Forelimb muscle (tissue), 1 donor: ENCODE measurements around the gene GCSAM. TPM values are rescaled to one million over a fixed set of nuclear protein-coding genes. Genes with fewer than 3 reads are reported as not detected.
"Not testable (repeated sequence)": the region's sequence is repeated elsewhere in the genome, so short reads cannot be mapped to it uniquely, and the experiment has no call there.

Source experiments
- DNase-seq: peaks from one replicate; pipeline ENCODE4 v3.0.0-alpha.2; 2013; ENCODE audit warnings: low read depth
- polyA plus RNA-seq: library from polyadenylated mRNA; unstranded; fragments of 120-200 nt; gene quantifications from one replicate; pipeline ENCODE4 v1.2.1, GENCODE V29; 2013; ENCODE audit not compliant: insufficient read length

Gene GCSAM
- polyA plus RNA-seq, 1 donor: 1.0 TPM

GRCh38 chr3:112074006-112074405 is 59.0 kb downstream of the GCSAM start:
- DNase-seq: no peak

- not testable (repeated sequence) for DNase-seq
These were observed 60.5 kb downstream of the GCSAM start for GRCh38 chr3:112072387-112073060.

Other genes starting within 250 kb of the GCSAM start
- gene ABHD10, start 154.2 kb downstream of the GCSAM start, polyA plus RNA-seq: 22.6 TPM
- 3.4 TPM for gene TAGLN3, start 134.3 kb downstream of the GCSAM start, polyA plus RNA-seq
- gene TMPRSS7, start 98.5 kb downstream of the GCSAM start, polyA plus RNA-seq: not detected
- 5.2 TPM for gene C3orf52, start 46.9 kb downstream of the GCSAM start, polyA plus RNA-seq
- gene SLC9C1, start 161.0 kb upstream of the GCSAM start, polyA plus RNA-seq: 0.42 TPM
- gene CD200, start 199.9 kb upstream of the GCSAM start, polyA plus RNA-seq: 11.0 TPM